ENCODE results near the gene FBN3.
A peak's percentile ranks its signal among the peaks of the same experiment; 100 is the strongest.
"Not testable (repeated sequence)": the region's sequence is repeated elsewhere in the genome, so short reads cannot be mapped to it uniquely, and the experiment has no call there.

The FBN3 gene

DNA sequence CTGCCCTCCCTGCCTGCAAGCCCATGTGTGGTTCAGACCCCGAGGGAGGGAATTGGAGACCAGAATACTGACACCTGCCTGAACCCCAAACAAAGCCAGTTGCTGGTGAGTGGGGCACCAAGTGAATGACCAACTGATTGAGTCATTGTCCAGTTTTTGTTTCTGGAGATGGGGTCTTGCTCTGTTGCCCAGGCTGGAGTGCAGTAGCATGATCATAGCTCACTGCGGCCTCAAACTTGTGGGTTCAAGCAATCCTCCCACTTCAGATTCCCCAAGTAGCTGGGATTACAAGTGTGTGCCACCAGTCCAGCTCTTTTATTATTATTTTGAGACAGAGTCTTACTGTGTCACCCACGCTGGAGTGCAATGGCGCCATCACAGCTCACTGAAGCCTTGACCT is 92.9 kb downstream of the FBN3 start:
- no peak for DNase-seq (ENCODE audit: low read depth in 3 of 3)

DNA sequence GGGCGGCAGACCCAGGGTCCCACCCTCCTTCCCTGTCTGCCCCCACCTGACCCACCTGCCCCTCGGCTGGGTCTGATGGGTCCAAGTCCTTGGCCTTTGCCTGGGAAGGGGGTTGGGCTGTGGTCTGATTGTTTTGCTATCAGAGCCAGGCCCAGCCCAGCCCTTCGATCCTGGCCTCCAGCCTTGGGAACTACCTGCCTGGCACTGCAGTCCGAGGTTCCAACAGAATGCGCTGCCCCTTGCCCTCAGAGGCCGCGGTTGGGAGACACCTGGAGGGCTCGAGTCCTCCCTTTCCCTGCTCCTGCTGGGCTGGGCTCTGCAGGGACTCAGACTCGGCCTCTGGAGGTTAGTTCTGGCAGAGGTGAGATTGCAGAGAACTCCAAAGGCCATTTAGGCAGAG is 95.2 kb downstream of the FBN3 start:
- no peak for DNase-seq (ENCODE audit: low read depth in 3 of 3)

- no peak for DNase-seq (ENCODE audit: low read depth in 3 of 3)
These were observed 96.9 kb downstream of the FBN3 start, which contains the start of gene CCL25 for GRCh38 chr19:8052464-8052859. CCL25 (plus strand) TSS chr19:8052760; CDS start chr19:8053050, 290 bp downstream.

- DNase-seq (ENCODE audit: low read depth in 3 of 3): peak; percentile 73 to 94 (median 82)
These were observed 98.9 kb downstream of the FBN3 start for GRCh38 chr19:8050274-8051096.

- DNase-seq (ENCODE audit: low read depth in 3 of 3): no peak
These were observed 102.7 kb downstream of the FBN3 start for GRCh38 chr19:8046569-8047165.

GRCh38 chr19:8045872-8046568 is 103.4 kb downstream of the FBN3 start:
- no peak for DNase-seq (ENCODE audit: low read depth in 3 of 3)

DNA sequence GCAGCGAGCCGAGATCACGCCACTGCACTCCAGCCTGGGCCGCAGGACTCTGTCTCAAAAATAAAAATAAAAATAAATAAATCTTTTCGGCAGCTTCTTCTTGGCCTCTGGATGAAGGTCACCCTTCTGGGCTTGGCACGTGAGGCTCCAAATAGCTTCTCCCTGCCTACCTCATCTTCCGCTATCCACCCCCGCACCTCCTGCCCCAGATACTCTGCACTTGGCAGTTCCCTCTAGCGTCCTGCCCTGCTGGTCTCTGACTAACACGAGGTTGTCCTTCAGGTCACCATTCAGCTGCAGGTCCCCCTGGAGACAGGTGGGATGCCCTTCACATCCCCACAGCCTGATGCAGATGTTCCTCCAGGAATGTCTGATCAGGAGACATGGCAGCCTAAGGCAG is 105.4 kb downstream of the FBN3 start:
- no peak for DNase-seq (ENCODE audit: low read depth in 3 of 3)

GRCh38 chr19:8042900-8043299 is 106.5 kb downstream of the FBN3 start:
- DNase-seq (ENCODE audit: low read depth in 3 of 3): no peak

GRCh38 chr19:8041531-8041931 is 107.9 kb downstream of the FBN3 start:
- DNase-seq (ENCODE audit: low read depth in 3 of 3): no peak

DNA sequence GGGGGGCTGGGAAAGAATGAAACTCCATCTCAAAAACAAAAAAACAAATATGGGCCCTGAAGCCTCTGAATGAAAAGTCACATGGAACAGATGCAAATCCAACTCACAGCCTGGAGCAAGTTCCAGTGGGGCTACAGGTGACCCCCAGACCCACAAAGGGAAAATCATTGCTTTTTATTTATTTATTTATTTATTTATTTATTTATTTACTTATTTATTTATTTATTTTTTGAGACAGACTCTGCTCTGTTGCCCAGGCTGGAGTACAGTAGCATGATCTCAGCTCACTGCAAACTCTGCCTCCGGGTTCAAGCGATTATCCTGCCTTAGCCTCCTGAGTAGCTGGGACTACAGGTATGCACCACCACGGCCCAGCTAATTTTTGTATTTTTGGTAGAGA is 110.2 kb downstream of the FBN3 start:
- DNase-seq (ENCODE audit: low read depth in 3 of 3): no peak

- DNase-seq (ENCODE audit: low read depth in 3 of 3): no peak
These were observed 110.6 kb downstream of the FBN3 start for GRCh38 chr19:8038815-8039214.

- no peak for DNase-seq (ENCODE audit: low read depth in 3 of 3)
These were observed 112.8 kb downstream of the FBN3 start for GRCh38 chr19:8036434-8037099.

DNA sequence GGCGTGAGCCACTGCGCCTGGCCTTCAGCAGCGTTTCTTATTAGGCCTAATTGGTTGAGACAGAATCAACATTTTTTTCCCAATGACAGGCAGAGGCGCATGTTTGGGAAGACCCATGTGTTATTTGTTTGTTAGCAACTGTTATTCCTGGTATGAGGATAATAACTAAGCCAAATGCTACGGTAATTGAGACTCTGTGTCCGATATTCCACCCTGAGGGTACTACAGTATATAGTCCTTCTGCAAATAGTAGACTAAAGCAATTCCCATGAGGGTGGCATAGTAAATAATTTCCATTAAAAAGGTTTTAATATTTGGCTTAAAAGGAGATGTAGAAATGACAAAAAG is 115.2 kb downstream of the FBN3 start:
- no peak for DNase-seq (ENCODE audit: low read depth in 3 of 3)

- DNase-seq (ENCODE audit: low read depth in 3 of 3): not testable (repeated sequence)
These were observed 115.9 kb downstream of the FBN3 start for GRCh38 chr19:8033287-8034177.

DNA sequence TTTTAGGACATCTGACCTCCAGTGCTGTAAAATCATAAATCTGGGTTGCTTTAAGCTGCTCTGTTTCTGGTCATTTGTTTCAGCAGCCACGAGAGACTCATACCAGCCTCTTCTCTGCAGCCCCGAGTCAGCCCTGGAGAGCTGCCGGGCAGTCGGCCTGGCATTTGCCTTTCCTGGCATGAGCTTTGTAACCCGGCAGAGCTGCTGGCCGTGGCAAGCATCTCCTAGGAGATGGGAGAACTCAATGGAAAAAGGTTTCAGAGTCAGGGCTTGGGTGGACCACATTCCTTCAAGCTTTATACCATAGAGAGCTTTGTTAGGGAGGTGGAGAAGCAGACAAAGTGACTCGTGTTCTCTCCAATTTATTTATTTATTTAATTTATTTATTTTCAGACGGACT is 118.4 kb downstream of the FBN3 start:
- no peak for DNase-seq (ENCODE audit: low read depth in 3 of 3)

GRCh38 chr19:8028951-8029491 is 120.4 kb downstream of the FBN3 start:
- DNase-seq (ENCODE audit: low read depth in 3 of 3): no peak

- no peak for DNase-seq (ENCODE audit: low read depth in 3 of 3)
These were observed 124.1 kb downstream of the FBN3 start for GRCh38 chr19:8025316-8025715.

DNA sequence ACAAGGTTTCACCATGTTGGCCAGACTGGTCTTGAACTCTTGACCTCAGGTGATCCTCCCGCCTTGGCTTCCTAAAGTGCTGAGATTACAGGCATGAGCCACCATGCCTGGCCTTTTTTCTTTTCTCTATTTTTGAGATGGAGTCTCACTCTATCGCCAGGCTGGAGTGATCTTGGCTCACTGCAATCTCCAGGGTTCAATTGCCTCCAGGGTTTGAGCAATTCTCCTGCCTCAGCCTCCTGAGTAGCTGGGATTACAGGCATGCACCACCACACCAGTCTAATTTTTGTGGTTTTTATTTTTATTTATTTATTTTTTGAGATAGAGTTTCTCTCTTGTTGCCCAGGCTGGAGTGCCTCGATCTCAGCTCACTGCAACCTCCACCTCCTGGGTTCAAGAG is 125.1 kb downstream of the FBN3 start:
- not testable (repeated sequence) for DNase-seq (ENCODE audit: low read depth in 3 of 3)

DNA sequence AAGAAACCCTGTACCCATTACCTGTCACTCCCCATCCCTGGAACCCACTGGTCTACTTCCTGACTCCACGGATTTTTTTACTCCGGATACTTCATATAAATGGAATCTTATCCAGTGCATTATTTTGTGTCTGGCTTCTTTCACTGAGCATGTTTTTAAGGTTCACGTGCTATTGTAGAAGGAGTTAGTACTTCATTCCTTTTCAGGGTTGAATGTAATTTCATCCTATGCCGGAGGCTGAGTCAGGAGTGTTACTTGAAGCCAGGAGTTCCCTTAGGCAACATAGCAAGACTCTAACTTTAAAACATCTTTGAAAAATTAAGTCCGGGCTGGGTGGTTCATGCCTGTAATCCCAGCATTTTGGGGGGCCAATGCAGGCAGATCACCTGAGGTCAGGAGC is 126.0 kb downstream of the FBN3 start:
- no peak for DNase-seq (ENCODE audit: low read depth in 3 of 3)

- DNase-seq (ENCODE audit: low read depth in 3 of 3): no peak
These were observed 127.1 kb downstream of the FBN3 start for GRCh38 chr19:8022275-8022674.

DNA sequence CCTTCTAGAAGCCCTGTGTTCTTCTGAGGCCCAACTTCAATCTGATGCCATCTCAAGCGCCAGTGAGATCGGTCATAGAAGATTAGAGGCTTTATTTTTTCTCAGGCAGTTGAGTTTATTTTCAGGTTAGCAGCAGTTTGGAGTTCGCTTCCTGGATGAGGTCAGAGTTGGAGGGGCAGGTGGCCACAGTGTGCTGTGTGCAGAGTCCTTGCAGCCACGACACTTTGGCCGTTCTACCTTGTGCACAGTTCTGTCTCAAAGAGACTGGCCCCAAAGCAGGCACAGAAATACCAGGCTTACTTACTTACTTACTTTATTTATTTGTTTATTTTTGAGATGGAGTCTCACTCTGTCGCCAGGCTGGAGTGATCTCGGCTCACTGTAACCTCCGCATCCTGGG is 128.0 kb downstream of the FBN3 start:
- no peak for DNase-seq (ENCODE audit: low read depth in 3 of 3)
